ENCODE data around the gene DCTN3.

- TF ChIP-seq TAF1 (IDR thresholded peaks at IDR 0.05; ENCODE audit: borderline replicate concordance, low read depth, low read length) (no peak), POLR2A (IDR thresholded peaks at IDR 0.05; ENCODE audit: low read depth, low read length) (no peak)
Measured at GRCh38 chr9:34565856-34566255, 54.4 kb downstream of the DCTN3 start.

Data from GM12892 (cell line).